ENCODE measurements around the gene GMPPA. TPM values are rescaled to one million over a fixed set of nuclear protein-coding genes. Genes with fewer than 3 reads are reported as not detected.
A peak's percentile ranks its signal among the peaks of the same experiment; 100 is the strongest.

The GMPPA gene
- total RNA-seq, 1 experiment from 2014 or later, result 51.9 TPM

DNA sequence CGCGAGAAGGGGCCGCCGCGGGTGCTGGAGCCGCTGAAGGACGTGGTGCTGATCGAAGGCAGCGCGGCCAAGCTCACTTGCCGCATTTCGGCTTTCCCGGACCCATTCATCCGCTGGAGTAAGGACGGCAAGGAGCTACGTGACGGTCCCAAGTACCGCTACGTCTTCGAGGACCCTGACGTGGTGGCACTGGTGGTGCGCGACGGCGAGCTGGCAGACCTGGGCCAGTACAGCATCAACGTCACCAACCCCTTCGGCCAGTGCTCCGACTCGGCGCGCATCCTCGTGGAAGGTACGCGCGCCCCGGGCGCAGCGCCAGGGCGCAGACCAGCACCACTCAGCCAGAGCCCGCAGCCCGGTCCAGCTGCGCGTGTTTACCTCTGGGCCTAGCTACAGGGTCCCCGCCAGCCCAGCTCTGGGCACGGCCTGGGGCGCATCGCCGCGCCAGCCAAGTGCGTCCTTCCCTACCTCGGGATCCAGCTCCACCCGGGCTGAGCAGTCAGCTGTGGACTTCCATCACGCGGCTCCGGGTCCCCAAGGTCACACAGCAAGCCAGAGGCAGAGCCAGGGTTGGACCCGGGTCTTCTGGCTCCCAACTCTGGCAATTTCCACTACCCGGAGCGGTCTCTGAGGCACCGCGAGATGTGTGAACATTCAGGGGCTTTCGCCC is 1.7 kb upstream of the GMPPA start (continued):
- TF ChIP-seq ZNF423 (CRISPR knock-in tag; IDR thresholded peaks at IDR 0.05) (no peak), TP53 (CRISPR knock-in tag; IDR thresholded peaks at IDR 0.05) (no peak), ZNF396 (CRISPR knock-in tag; IDR thresholded peaks at IDR 0.05; ENCODE audit: borderline replicate concordance) (no peak), AFF4 (CRISPR knock-in tag; IDR thresholded peaks at IDR 0.05; ENCODE audit: borderline replicate concordance) (no peak), PRDM15 (CRISPR knock-in tag; IDR thresholded peaks at IDR 0.05) (0 out of 2 replicates have a peak, but pooled peaks have one; percentile 8), ZNF138 (CRISPR knock-in tag; conservative IDR thresholded peaks at IDR 0.05) (0 out of 2 replicates have a peak, but pooled peaks have one; percentile 19), TEAD1 (CRISPR knock-in tag; IDR thresholded peaks at IDR 0.05) (no peak), SOX15 (CRISPR knock-in tag; IDR thresholded peaks at IDR 0.05) (no peak), CREM (CRISPR knock-in tag; IDR thresholded peaks at IDR 0.05) (no peak), SMAD3 (CRISPR knock-in tag; IDR thresholded peaks at IDR 0.05; ENCODE audit: borderline replicate concordance) (no peak), JUN (CRISPR knock-in tag; IDR thresholded peaks at IDR 0.05) (no peak), ZNF219 (CRISPR knock-in tag; IDR thresholded peaks at IDR 0.05; ENCODE audit: borderline replicate concordance) (no peak), NR2C2 (CRISPR knock-in tag; IDR thresholded peaks at IDR 0.05) (no peak)
- TF ChIP-seq, protein P1, sequence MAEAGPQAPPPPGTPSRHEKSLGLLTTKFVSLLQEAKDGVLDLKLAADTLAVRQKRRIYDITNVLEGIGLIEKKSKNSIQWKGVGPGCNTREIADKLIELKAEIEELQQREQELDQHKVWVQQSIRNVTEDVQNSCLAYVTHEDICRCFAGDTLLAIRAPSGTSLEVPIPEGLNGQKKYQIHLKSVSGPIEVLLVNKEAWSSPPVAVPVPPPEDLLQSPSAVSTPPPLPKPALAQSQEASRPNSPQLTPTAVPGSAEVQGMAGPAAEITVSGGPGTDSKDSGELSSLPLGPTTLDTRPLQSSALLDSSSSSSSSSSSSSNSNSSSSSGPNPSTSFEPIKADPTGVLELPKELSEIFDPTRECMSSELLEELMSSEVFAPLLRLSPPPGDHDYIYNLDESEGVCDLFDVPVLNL (CRISPR knock-in tag; IDR thresholded peaks at IDR 0.05; ENCODE audit: borderline replicate concordance, low read depth), result no peak
- TF ChIP-seq, protein P2, sequence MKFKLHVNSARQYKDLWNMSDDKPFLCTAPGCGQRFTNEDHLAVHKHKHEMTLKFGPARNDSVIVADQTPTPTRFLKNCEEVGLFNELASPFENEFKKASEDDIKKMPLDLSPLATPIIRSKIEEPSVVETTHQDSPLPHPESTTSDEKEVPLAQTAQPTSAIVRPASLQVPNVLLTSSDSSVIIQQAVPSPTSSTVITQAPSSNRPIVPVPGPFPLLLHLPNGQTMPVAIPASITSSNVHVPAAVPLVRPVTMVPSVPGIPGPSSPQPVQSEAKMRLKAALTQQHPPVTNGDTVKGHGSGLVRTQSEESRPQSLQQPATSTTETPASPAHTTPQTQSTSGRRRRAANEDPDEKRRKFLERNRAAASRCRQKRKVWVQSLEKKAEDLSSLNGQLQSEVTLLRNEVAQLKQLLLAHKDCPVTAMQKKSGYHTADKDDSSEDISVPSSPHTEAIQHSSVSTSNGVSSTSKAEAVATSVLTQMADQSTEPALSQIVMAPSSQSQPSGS (CRISPR knock-in tag; IDR thresholded peaks at IDR 0.05; ENCODE audit: borderline replicate concordance, low read depth), result no peak
- TF ChIP-seq, protein P3, sequence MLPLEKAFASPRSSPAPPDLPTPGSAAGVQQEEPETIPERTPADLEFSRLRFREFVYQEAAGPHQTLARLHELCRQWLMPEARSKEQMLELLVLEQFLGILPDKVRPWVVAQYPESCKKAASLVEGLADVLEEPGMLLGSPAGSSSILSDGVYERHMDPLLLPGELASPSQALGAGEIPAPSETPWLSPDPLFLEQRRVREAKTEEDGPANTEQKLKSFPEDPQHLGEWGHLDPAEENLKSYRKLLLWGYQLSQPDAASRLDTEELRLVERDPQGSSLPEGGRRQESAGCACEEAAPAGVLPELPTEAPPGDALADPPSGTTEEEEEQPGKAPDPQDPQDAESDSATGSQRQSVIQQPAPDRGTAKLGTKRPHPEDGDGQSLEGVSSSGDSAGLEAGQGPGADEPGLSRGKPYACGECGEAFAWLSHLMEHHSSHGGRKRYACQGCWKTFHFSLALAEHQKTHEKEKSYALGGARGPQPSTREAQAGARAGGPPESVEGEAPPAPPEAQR (CRISPR knock-in tag; IDR thresholded peaks at IDR 0.05), result no peak
- TF ChIP-seq, protein P4, sequence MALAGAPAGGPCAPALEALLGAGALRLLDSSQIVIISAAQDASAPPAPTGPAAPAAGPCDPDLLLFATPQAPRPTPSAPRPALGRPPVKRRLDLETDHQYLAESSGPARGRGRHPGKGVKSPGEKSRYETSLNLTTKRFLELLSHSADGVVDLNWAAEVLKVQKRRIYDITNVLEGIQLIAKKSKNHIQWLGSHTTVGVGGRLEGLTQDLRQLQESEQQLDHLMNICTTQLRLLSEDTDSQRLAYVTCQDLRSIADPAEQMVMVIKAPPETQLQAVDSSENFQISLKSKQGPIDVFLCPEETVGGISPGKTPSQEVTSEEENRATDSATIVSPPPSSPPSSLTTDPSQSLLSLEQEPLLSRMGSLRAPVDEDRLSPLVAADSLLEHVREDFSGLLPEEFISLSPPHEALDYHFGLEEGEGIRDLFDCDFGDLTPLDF (CRISPR knock-in tag; IDR thresholded peaks at IDR 0.05), result no peak
